ENCODE results near the gene NECAB2. TPM values are rescaled to one million over a fixed set of nuclear protein-coding genes. Genes with fewer than 3 reads are reported as not detected.

Gene NECAB2
- total RNA-seq = not detected

DNA sequence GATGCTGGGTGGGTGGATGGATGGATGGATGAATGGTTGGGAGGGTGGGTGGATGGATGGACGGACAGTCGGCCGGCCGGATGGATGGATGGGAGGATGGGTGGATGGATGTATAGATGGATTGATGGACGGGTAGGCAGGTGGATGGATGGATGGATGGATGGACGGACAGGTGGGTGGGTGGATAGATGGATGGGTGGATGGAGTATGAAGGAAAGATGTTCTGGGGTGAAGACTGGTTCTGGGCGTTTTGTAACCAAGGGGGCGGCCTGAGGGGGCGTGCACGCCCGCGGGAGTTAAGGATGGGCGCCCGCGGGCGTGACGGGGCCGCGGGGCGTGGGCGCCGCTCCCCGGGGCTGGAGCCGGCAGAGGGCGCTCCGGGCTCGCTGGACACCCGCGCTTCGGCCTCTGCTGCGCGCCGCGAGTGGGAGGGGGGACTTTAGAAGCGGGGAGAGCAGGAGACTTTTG lies at the start of gene NECAB2:
Gene NECAB2, plus strand, starts transcription at position 407 of the 468 bp plus-strand sequence. CDS start 405 bp downstream, outside the sequence.
- H3K27ac Mint-ChIP-seq = no peak within 1 kb of the TSS
- no peak within 1 kb of the TSS for H3K4me3 Mint-ChIP-seq
- no peak for DNase-seq
- no peaks in the 10 kb centered on the region for H3K36me3 Mint-ChIP-seq (ENCODE audit: low read depth)
- peaks cover 2% of the 10 kb centered on the region for H3K4me1 Mint-ChIP-seq
- ChIA-PET POLR2A (no interaction called here), CTCF (no interaction called here)
- no peaks in the 10 kb centered on the region for H3K9me3 Mint-ChIP-seq
- H3K27me3 Mint-ChIP-seq = peaks cover 13% of the 10 kb centered on the region

DNA sequence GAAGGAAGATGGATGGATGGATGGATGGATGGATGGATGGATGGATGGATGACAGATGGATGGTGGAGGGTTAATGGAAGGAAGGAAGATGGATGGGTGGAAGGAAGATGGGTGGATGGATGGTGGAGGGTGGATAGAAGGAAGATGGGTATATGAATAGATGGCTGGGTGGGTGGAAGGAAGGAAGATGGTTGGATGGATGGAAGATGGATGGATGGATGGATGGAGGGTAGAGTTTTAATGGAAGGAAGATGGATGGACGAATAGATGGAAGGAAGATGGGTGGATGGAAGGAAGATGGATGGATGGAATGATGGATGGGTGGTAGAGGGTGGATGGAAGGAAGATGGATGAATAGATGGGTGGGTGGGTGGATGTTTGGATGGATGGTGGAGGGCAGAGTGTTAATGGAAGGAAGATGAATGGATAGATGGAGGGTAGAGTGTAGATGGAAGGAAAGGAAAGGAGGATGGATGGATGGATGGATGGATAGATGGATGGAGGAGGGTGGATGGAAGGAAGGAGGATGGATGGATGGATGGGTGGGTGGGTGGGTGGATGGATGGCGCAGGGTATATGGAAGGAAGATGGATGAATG lies 47.1 kb upstream of the NECAB2 start:
- H3K9me3 Mint-ChIP-seq = peaks cover 1% of the 10 kb centered on the region
- DNase-seq = no peak
- H3K27ac Mint-ChIP-seq = no peak overlapping the region
- ChIA-PET CTCF (interaction anchor here (0.6 kb wide), 1 partner anchor 94 kb away, joined by 3 read pairs; no protein-coding TSS in a partner anchor), POLR2A (no interaction called here)
- H3K36me3 Mint-ChIP-seq (ENCODE audit: low read depth) = peaks cover 36% of the 10 kb centered on the region
- no peaks in the 10 kb centered on the region for H3K27me3 Mint-ChIP-seq
- H3K4me3 Mint-ChIP-seq = no peak overlapping the region
- no peaks in the 10 kb centered on the region for H3K4me1 Mint-ChIP-seq

GRCh38 chr16:83923581-83924365 lies 44.3 kb upstream of the NECAB2 start:
- H3K27ac Mint-ChIP-seq = no peak overlapping the region
- H3K36me3 Mint-ChIP-seq (ENCODE audit: low read depth) = peaks cover 13% of the 10 kb centered on the region
- no peak for DNase-seq
- ChIA-PET POLR2A (no interaction called here), CTCF (interaction anchor here (0.5 kb wide), 1 partner anchor 48 kb away, joined by 3 read pairs; no protein-coding TSS in a partner anchor)
- H3K9me3 Mint-ChIP-seq = no peaks in the 10 kb centered on the region
- no peak overlapping the region for H3K4me3 Mint-ChIP-seq
- no peaks in the 10 kb centered on the region for H3K27me3 Mint-ChIP-seq
- H3K4me1 Mint-ChIP-seq = no peaks in the 10 kb centered on the region

DNA sequence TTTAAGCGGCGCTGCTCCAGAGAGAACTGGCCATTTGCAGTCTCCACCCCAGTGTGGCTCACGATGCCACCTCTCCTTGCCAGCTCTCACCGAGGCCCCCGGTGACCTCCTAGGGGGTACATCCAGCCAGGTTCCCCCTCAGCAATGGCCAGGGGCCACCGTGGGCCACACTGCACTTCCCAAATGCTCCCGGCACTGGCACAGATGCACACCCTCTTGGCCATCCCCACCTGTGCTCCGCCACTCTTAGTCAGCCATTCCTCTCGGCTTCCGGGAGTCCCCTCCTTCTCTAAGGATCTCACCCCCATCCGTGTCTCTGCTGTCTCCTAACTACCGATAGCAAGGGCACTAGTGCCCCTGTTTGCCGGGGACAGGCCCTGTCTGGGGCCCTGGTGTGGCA lies 43.4 kb upstream of the NECAB2 start:
- Mint-ChIP-seq H3K4me3 (no peak overlapping the region), H3K9me3 (no peaks in the 10 kb centered on the region), H3K36me3 (ENCODE audit: low read depth) (peaks cover 6% of the 10 kb centered on the region), H3K27ac (no peak overlapping the region), H3K27me3 (no peaks in the 10 kb centered on the region), H3K4me1 (no peaks in the 10 kb centered on the region)
- no peak for DNase-seq
- ChIA-PET CTCF (no interaction called here), POLR2A (no interaction called here)

DNA sequence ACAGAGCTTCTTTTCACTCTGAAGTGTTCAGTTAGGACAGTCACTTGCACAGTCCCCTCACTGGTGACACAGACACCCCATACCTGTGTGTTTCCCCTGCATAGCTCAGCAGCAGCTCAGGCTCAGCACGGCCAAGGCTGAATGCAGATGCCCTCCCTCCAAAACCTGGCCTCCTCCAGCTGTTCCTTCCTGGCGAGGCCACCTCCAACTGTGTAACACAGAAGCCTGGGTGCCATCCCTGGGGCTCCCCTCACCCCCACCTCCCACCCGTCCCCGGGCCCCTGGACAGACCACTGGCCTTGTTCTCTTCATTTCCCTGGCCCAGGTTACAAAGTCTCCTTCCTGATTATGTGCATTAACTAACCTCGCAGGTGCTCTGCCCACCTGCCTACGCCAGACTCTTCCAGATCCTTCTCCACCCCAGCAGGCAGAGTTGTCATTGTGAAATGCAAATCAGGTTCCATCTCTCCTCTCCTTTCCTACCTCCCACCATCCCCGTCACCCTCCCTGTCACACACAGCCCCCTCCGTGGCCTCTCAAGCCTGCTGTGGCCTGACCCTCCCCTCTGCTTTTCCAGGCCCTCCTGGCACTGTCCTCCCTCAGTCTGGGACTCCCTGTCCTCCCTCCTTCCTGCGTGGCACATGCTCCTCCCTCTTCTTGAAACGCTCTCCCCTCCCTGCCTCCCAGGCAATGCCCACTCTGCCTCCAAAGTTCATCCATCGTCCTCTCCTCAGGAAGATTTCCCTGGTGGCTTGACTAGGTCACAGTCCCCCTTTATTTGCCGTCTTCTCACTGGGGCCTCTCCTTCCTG lies 42.7 kb upstream of the NECAB2 start:
- DNase-seq = no peak
- ChIA-PET CTCF (interaction anchor here (0.9 to 2.6 kb wide), 4 partner anchors 9 to 488 kb away, joined by 3 to 9 read pairs (median 4); no protein-coding TSS in a partner anchor), POLR2A (no interaction called here)
- H3K36me3 Mint-ChIP-seq (ENCODE audit: low read depth) = peaks cover 3% of the 10 kb centered on the region
- H3K9me3 Mint-ChIP-seq = no peaks in the 10 kb centered on the region
- H3K4me3 Mint-ChIP-seq = no peak overlapping the region
- no peaks in the 10 kb centered on the region for H3K27me3 Mint-ChIP-seq
- H3K4me1 Mint-ChIP-seq = no peaks in the 10 kb centered on the region
- no peak overlapping the region for H3K27ac Mint-ChIP-seq

DNA sequence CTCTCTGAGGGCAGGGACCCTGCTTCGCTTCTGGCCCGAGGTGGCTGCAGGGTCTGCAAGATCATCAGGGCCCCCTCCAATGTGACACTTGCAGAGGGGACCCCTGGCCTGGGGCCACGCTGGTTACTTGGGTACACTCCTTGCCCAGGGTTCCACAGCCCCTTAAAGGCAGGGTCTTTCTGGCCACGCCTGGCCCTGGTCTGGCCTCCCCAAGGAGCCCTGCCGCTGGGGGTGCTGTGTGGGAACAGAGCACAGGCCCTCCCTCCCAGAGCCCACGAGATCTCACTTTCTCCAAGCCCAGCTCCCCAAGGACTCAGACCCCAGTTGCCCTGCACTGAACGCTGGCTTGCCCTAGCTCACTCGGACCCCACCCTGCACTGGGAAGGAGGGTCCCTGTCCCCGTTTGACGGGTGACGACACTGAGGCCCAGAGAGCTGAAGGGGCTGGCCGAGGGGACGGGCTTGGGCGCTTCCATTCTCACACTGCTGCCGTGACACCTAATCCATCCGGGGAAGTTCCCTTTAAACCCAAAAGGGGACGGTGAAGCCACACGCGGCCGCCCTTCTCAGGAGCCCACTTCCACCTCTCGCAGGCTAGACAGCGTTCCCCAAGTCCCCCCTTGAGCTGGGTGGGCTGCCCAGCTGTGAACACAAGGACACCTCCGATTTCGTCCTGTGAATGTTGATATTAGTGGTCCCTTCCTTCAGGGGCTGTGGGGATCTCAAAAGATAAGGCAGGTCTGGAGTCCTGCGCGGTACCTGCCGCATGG lies 41.9 kb upstream of the NECAB2 start:
- Mint-ChIP-seq H3K4me3 (no peak overlapping the region), H3K4me1 (no peaks in the 10 kb centered on the region), H3K36me3 (ENCODE audit: low read depth) (no peaks in the 10 kb centered on the region), H3K9me3 (no peaks in the 10 kb centered on the region), H3K27ac (no peak overlapping the region), H3K27me3 (no peaks in the 10 kb centered on the region)
- no peak for DNase-seq
- ChIA-PET CTCF (interaction anchor here (0.9 to 2.6 kb wide), 7 partner anchors 9 to 487 kb away, joined by 3 to 9 read pairs (median 5); no protein-coding TSS in a partner anchor), POLR2A (no interaction called here)

- Mint-ChIP-seq H3K27ac (no peak overlapping the region), H3K4me3 (no peak overlapping the region), H3K4me1 (no peaks in the 10 kb centered on the region), H3K9me3 (no peaks in the 10 kb centered on the region), H3K27me3 (no peaks in the 10 kb centered on the region), H3K36me3 (ENCODE audit: low read depth) (no peaks in the 10 kb centered on the region)
- ChIA-PET CTCF (interaction anchor here (0.9 to 2.6 kb wide), 8 partner anchors 8 to 139 kb away, joined by 3 to 9 read pairs (median 4); no protein-coding TSS in a partner anchor), POLR2A (no interaction called here)
- DNase-seq = peak; percentile 66
Measured at GRCh38 chr16:83926726-83927397, 41.2 kb upstream of the NECAB2 start.

- Mint-ChIP-seq H3K9me3 (no peaks in the 10 kb centered on the region), H3K27ac (no peak overlapping the region), H3K36me3 (ENCODE audit: low read depth) (no peaks in the 10 kb centered on the region), H3K4me1 (no peaks in the 10 kb centered on the region), H3K27me3 (no peaks in the 10 kb centered on the region), H3K4me3 (no peak overlapping the region)
- no peak for DNase-seq
- ChIA-PET CTCF (interaction anchor here (1.3 to 1.5 kb wide), 2 partner anchors 28 to 137 kb away, joined by 3 read pairs; no protein-coding TSS in a partner anchor), POLR2A (no interaction called here)
Measured at GRCh38 chr16:83928341-83929055, 39.5 kb upstream of the NECAB2 start.

GRCh38 chr16:83929811-83930555 lies 38.1 kb upstream of the NECAB2 start:
- Mint-ChIP-seq H3K27ac (no peak overlapping the region), H3K9me3 (no peaks in the 10 kb centered on the region), H3K4me1 (no peaks in the 10 kb centered on the region), H3K27me3 (no peaks in the 10 kb centered on the region), H3K4me3 (no peak overlapping the region), H3K36me3 (ENCODE audit: low read depth) (no peaks in the 10 kb centered on the region)
- ChIA-PET POLR2A (no interaction called here), CTCF (interaction anchor here (1.5 kb wide), 1 partner anchor 136 kb away, joined by 3 read pairs; no protein-coding TSS in a partner anchor)
- DNase-seq = no peak

DNA sequence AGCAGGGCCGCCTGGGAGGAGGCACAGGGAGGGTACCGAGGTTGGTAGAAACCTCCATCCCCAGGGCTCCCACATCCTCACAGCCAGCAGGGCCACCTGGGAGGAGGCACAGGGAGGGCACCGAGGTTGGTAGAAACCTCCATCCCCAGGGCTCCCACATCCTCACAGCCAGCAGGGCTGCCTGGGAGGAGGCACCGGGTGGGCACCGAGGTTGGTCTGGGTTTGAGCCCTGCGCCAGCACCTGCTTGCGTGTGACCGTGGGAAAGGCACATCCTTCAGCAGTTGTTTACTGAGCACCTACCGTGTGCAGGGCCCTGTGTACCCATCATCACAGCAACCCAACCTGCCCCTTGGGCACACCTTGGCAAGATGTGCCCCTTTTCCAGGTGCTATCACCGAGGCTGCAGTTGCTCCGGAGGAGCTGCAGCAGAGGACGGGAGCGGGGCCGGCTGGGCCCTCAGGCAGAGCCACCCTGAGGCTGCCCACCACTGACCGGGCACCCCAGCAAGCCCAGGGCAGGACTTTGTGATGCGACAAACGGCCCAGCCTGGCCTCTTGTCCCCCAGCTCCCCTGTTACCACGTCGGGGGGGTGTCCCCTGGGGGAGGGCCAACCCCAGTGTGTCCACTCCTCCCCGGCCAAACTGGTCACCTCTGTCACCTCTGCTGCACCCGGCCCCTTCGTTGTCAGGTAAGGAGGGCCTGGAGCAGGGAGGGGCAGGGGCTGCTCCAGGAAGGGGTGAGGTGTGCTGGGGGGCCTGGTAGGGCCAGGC lies 37.1 kb upstream of the NECAB2 start:
- no peak for DNase-seq
- H3K4me3 Mint-ChIP-seq = no peak overlapping the region
- CTCF ChIA-PET = no interaction called here
- no peaks in the 10 kb centered on the region for H3K27me3 Mint-ChIP-seq
- H3K9me3 Mint-ChIP-seq = no peaks in the 10 kb centered on the region
- POLR2A ChIA-PET = no interaction called here
- H3K4me1 Mint-ChIP-seq = no peaks in the 10 kb centered on the region
- H3K36me3 Mint-ChIP-seq (ENCODE audit: low read depth) = no peaks in the 10 kb centered on the region
- no peak overlapping the region for H3K27ac Mint-ChIP-seq

DNA sequence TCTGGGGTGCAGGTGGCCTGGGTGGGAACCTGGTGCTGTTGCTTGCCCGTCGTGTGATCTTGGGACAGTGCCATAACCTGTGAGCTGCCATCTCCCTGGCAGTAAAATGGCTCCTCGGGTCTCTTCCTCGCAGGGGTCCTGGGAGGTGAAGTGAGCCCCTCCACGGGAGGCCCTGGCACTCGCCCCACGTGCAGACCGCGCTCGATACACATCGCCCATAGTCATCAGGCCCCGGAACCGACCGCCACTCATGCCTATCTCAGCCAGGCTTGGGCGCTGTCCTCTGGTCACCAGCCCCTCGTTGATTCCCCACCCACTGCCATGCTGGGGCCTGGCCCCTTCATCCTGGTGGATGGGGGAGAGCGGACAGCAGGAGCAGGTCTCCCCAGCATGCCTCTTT lies 36.5 kb upstream of the NECAB2 start:
- Mint-ChIP-seq H3K27ac (no peak overlapping the region), H3K4me3 (no peak overlapping the region), H3K36me3 (ENCODE audit: low read depth) (no peaks in the 10 kb centered on the region), H3K9me3 (no peaks in the 10 kb centered on the region), H3K4me1 (no peaks in the 10 kb centered on the region), H3K27me3 (no peaks in the 10 kb centered on the region)
- ChIA-PET POLR2A (no interaction called here), CTCF (no interaction called here)
- DNase-seq = no peak

Measured in activated CD4-positive, alpha-beta memory T cell treated with anti-CD3 and anti-CD28 coated beads, Interleukin-2, amount 10 ng/mL, durations not matched to agents 7 days and 5 days (primary cell).